ENCODE data around the gene KLHL25. TPM values are rescaled to one million over a fixed set of nuclear protein-coding genes. Genes with fewer than 3 reads are reported as not detected.

KLHL25 gene
- total and polyA plus RNA-seq, 2 of the 13 experiments (the other 11 are each of a cell fraction or from before 2014, with no cell fraction given) = 3.7 to 8.2 TPM

DNA sequence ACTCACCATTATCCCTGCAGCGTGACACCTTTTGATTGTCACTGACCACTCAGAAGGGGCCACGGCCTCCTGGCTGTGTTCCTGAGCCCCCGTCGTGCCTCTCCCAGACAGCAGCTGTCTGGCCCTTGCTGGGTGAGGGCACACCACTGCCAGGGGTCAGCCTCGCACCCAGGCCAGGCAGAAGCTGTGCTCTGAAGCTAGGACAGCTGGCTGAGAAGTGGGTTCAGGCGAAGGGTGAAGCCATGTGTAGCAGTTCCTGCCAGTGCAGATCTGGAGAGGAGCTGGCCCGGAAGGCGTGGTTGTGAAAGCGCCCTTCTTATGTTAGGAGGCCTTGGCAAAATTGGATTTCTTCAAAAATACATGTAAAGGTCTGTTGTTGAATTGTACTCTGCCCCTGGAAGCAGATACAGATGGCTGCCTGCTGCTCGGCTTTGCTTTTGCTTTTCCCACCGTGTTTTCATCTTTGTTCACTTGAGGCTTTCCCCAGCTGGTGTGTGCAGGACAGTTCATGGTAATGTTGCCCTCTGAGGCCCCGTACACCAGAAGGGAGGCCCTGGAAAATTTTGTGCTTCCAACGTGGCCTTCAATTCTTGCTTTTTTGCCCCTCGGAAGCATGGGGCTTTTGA is 49.1 kb downstream of the KLHL25 start:
- peak; percentile 46 for TF ChIP-seq AGO2 (optimal IDR thresholded peaks at IDR 0.05; ENCODE audit: low read depth, low read length)
- no peak for TF ChIP-seq NR2C2 (CRISPR knock-in tag; IDR thresholded peaks at IDR 0.05; ENCODE audit: borderline replicate concordance)
- POLR2A ChIA-PET = no interaction called here
- no peak for FAIRE-seq
- H3K4me2 ChIP-seq (ENCODE audit: low read depth, low read length) = no peak overlapping the region
- no peak overlapping the region for H3K27ac ChIP-seq (ENCODE audit: extremely low read length, insufficient read depth, low read length)
- no peaks in the 10 kb centered on the region for H3K9me3 ChIP-seq (ENCODE audit: low read length)
- ATAC-seq = no peak
- H2AFZ ChIP-seq (ENCODE audit: low read length) = no peak overlapping the region
- no peaks in the 10 kb centered on the region for H3K27me3 ChIP-seq (ENCODE audit: control insufficient read depth in 1 of 2, insufficient read depth in 2 of 2, low read length in 2 of 2)
- H4K20me1 ChIP-seq (ENCODE audit: insufficient read depth, low read length) = no peaks in the 10 kb centered on the region
- BruUV-seq (replicated peaks) = no TSS peak
- CTCF ChIA-PET (ENCODE audit: low intra/inter-chr PET ratio, low total read pairs) = no interaction called here
- 89% methylated on average over 14 of the region's 14 CpGs for WGBS (ENCODE audit: low lambda C conversion rate)
- peaks cover 15 to 52% of the 10 kb centered on the region in 2 experiments for H3K36me3 ChIP-seq (replicated peaks in 1 of 2; ENCODE audit: control insufficient read depth in 1 of 2, insufficient read depth in 2 of 2, low read length in 2 of 2)
- H3K4me3 ChIP-seq (replicated peaks in 1 of 3; ENCODE audit: insufficient read depth in 1 of 3, low read depth in 2 of 3, low read length in 3 of 3) = no peak overlapping the region
- no peaks in the 10 kb centered on the region for H3K4me1 ChIP-seq (ENCODE audit: insufficient read depth, low read length)
- no peaks in the 10 kb centered on the region for H3K79me2 ChIP-seq (ENCODE audit: insufficient read depth, low read length)
- in situ Hi-C loops (cut with HindIII; ENCODE audit: extremely low pct_ligation_motif_present, low pct_unique_long_range_greater_than_20kb) (no loop called here), intact Hi-C loops (cut with micrococcal nuclease; ENCODE audit: unreplicated experiment) (no loop called here)
- DNase-seq (ENCODE audit: low spot score) = no peak
- H3K9ac ChIP-seq (ENCODE audit: insufficient read depth, low read depth, low read length) = no peak overlapping the region

DNA sequence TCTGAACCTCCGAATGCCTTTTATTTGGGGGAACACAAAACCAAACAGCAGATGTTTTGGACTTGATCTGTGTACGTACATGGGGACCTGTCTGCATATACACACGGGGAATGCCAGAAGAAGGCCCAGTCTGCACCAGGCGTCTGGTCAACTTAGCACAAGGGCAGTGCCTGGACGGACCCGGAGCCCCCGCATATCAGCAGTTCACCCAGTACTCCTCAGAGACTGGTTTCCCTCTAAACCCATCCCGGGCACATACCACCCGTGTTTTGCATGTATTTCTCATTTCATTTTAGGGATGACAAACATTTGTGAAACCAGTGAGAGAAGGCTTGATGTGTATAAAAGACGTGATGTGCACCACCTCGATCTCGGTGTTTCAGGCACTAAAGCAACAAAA is 49.7 kb downstream of the KLHL25 start:
- DNase-seq (ENCODE audit: low spot score) = no peak

More for the DNA sequence above, 49.7 kb downstream of the KLHL25 start:
- no peaks in the 10 kb centered on the region for H3K79me2 ChIP-seq (ENCODE audit: insufficient read depth, low read length)
- ATAC-seq (no peak), FAIRE-seq (no peak)
- no peaks in the 10 kb centered on the region for H3K27me3 ChIP-seq (ENCODE audit: control insufficient read depth in 1 of 2, insufficient read depth in 2 of 2, low read length in 2 of 2)
- peaks cover 15 to 55% of the 10 kb centered on the region in 2 experiments for H3K36me3 ChIP-seq (replicated peaks in 1 of 2; ENCODE audit: control insufficient read depth in 1 of 2, insufficient read depth in 2 of 2, low read length in 2 of 2)
- BruUV-seq (replicated peaks) = no TSS peak
- no peak overlapping the region for H3K9ac ChIP-seq (ENCODE audit: insufficient read depth, low read depth, low read length)
- H3K4me3 ChIP-seq (replicated peaks in 1 of 3; ENCODE audit: insufficient read depth in 1 of 3, low read depth in 2 of 3, low read length in 3 of 3) = no peak overlapping the region
- POLR2A ChIA-PET = no interaction called here
- H3K9me3 ChIP-seq (ENCODE audit: low read length) = no peaks in the 10 kb centered on the region
- no peak overlapping the region for H2AFZ ChIP-seq (ENCODE audit: low read length)
- no peaks in the 10 kb centered on the region for H3K4me1 ChIP-seq (ENCODE audit: insufficient read depth, low read length)
- H4K20me1 ChIP-seq (ENCODE audit: insufficient read depth, low read length) = no peaks in the 10 kb centered on the region; the same call in 1 of the 2 replicates
- 97% methylated on average over 8 of the region's 12 CpGs for WGBS (ENCODE audit: low lambda C conversion rate)
- no peak overlapping the region for H3K27ac ChIP-seq (ENCODE audit: extremely low read length, insufficient read depth, low read length)
- intact Hi-C loops (cut with micrococcal nuclease; ENCODE audit: unreplicated experiment) = no loop called here
- CTCF ChIA-PET (ENCODE audit: low intra/inter-chr PET ratio, low total read pairs) = no interaction called here
- in situ Hi-C loops (cut with HindIII; ENCODE audit: extremely low pct_ligation_motif_present, low pct_unique_long_range_greater_than_20kb) = no loop called here
- no peak overlapping the region for H3K4me2 ChIP-seq (ENCODE audit: low read depth, low read length)
- no peak for TF ChIP-seq CBX1 (IDR thresholded peaks at IDR 0.05; ENCODE audit: low read depth)
- no peak for TF ChIP-seq BHLHE40 (IDR thresholded peaks at IDR 0.05; ENCODE audit: low read length)
- no peak for TF ChIP-seq SMAD3 (CRISPR knock-in tag; IDR thresholded peaks at IDR 0.05)

All from HepG2 (cell line).